IMR-90 (cell line): ENCODE data around the gene ATP5F1D. TPM values are rescaled to one million over a fixed set of nuclear protein-coding genes. Genes with fewer than 3 reads are reported as not detected.

Experiments
- ATAC-seq: fragments of 200-7000 bp; cut with Tn5 transposase; 2 replicates; pipeline ENCODE4 v1.9.1; 2020; ENCODE audit warnings: low read depth, mild to moderate bottlenecking, moderate library complexity
- BruUV-seq: library from RNA; stranded (reverse); fragments of 400-500 nt; replicated peaks from 2 replicates; lab custom pipeline; 2021; lab: Mats Ljungman, UMichigan
- CTCF ChIA-PET: fragments of 300-600 bp; formaldehyde crosslinking; extraction: SDS; loops from one replicate; lab custom pipeline; 2021; ENCODE audit warnings: antibody characterized with exemption; lab: Yijun Ruan, JAX
- POLR2A ChIA-PET: fragments of 300-600 bp; sonication (Branson Sonifier 250); formaldehyde crosslinking; loops from one replicate; lab custom pipeline; 2022; ENCODE audit warnings: antibody characterized with exemption; ENCODE audit not compliant: unreplicated experiment; lab: Charles Lee
- DNase-seq: peaks from one replicate; pipeline ENCODE4 v3.0.0; 2013
- H2AFZ ChIP-seq: replicated peaks from 2 replicates; pipeline ENCODE3; 2013; ENCODE audit warnings: low read length, mild to moderate bottlenecking; ENCODE audit not compliant: poor library complexity
- H2AK5ac ChIP-seq: 2 replicates; pipeline ENCODE4 v1.6.1; 2013; ENCODE audit warnings: low read depth, low read length, inconsistent platforms
- H2AK9ac ChIP-seq: replicated peaks from 2 replicates; pipeline ENCODE3; 2013; ENCODE audit warnings: mild to moderate bottlenecking, low read depth, low read length, moderate library complexity; ENCODE audit not compliant: poor library complexity
- H2BK120ac ChIP-seq: 2 replicates; pipeline ENCODE4 v1.6.1; 2013; ENCODE audit warnings: low read depth, low read length, inconsistent platforms
- H2BK15ac ChIP-seq: 3 replicates; pipeline ENCODE4 v1.6.1; 2013; ENCODE audit warnings: low read depth, low read length, inconsistent platforms
- H2BK20ac ChIP-seq: 2 replicates; pipeline ENCODE4 v1.6.1; 2013; ENCODE audit warnings: low read depth, mild to moderate bottlenecking, inconsistent platforms, low read length, moderate library complexity
- H2BK5ac ChIP-seq: 2 replicates; pipeline ENCODE4 v1.6.1; 2013; ENCODE audit warnings: mild to moderate bottlenecking, low read depth, low read length, inconsistent platforms; ENCODE audit not compliant: poor library complexity, severe bottlenecking
- H3K14ac ChIP-seq: replicated peaks from 2 replicates; pipeline ENCODE4 v1.6.1; 2013; ENCODE audit warnings: low read depth, low read length, inconsistent platforms
- H3K18ac ChIP-seq: 2 replicates; pipeline ENCODE4 v1.6.1; 2013; ENCODE audit warnings: low read depth, low read length, control low read depth
- H3K23ac ChIP-seq: 2 replicates; pipeline ENCODE4 v1.6.1; 2013; ENCODE audit warnings: low read depth, low read length, inconsistent platforms
- H3K27ac ChIP-seq: 2 replicates; pipeline ENCODE4 v1.5.1; 2013; ENCODE audit warnings: mild to moderate bottlenecking, control low read depth, low read length; ENCODE audit not compliant: insufficient read depth
- H3K27me3 ChIP-seq: 2 replicates; pipeline ENCODE4 v1.6.1; 2013; ENCODE audit warnings: low read length; ENCODE audit not compliant: control insufficient read depth, insufficient read depth
- H3K36me3 ChIP-seq: 2 replicates; pipeline ENCODE4 v1.6.1; 2013; ENCODE audit warnings: low read length, mixed read lengths; ENCODE audit not compliant: control insufficient read depth, insufficient read depth
- H3K4ac ChIP-seq: 2 replicates; pipeline ENCODE4 v1.6.1; 2013; ENCODE audit warnings: low read depth, low read length, inconsistent platforms
- H3K4me1 ChIP-seq: 2 replicates; pipeline ENCODE4 v1.6.1; 2013; ENCODE audit warnings: low read length, mixed read lengths; ENCODE audit not compliant: control insufficient read depth, insufficient read depth
- H3K4me2 ChIP-seq: 2 replicates; pipeline ENCODE4 v1.6.1; 2013; ENCODE audit warnings: low read depth, mild to moderate bottlenecking, control low read depth, low read length, moderate library complexity
- H3K4me3 ChIP-seq: 2 replicates; pipeline ENCODE4 v1.5.1; 2013; ENCODE audit warnings: low read depth, mild to moderate bottlenecking, control low read depth, low read length, moderate library complexity; ENCODE audit not compliant: insufficient read depth
- H3K56ac ChIP-seq: 2 replicates; pipeline ENCODE4 v1.6.1; 2013; ENCODE audit warnings: low read length, inconsistent platforms; ENCODE audit not compliant: insufficient read depth; ENCODE audit errors: extremely low read depth
- H3K79me1 ChIP-seq, 2 experiments: 2 replicates each; pipeline ENCODE4 v1.6.1; 2013; ENCODE audit warnings: low read length in 2 of 2, inconsistent platforms in 1 of 2, low read depth in 1 of 2
- H3K9ac ChIP-seq: 2 replicates; pipeline ENCODE4 v1.6.1; 2013; ENCODE audit warnings: low read depth, low read length, control low read depth
- H3K9me1 ChIP-seq: 2 replicates; pipeline ENCODE4 v1.6.1; 2013; ENCODE audit warnings: low read length, inconsistent platforms; ENCODE audit not compliant: insufficient read depth
- H3K9me3 ChIP-seq: 2 replicates; pipeline ENCODE4 v1.6.1; 2013; ENCODE audit warnings: low read length; ENCODE audit not compliant: control insufficient read depth, insufficient read depth
- H4K20me1 ChIP-seq: 2 replicates; pipeline ENCODE4 v1.6.1; 2013; ENCODE audit warnings: low read length, inconsistent platforms; ENCODE audit not compliant: insufficient read depth
- H4K5ac ChIP-seq: 2 replicates; pipeline ENCODE4 v1.6.1; 2013; ENCODE audit warnings: mild to moderate bottlenecking, low read depth, low read length, control low read depth
- H4K8ac ChIP-seq, 2 experiments: 2 replicates each; pipeline ENCODE4 v1.6.1; 2013; ENCODE audit warnings: low read depth in 2 of 2, low read length in 2 of 2, control low read depth in 1 of 2, inconsistent platforms in 1 of 2
- H4K91ac ChIP-seq: 2 replicates; pipeline ENCODE4 v1.6.1; 2013; ENCODE audit warnings: low read depth, low read length, inconsistent platforms; ENCODE audit not compliant: insufficient read depth
- CHD1 ChIP-seq: IDR thresholded peaks from 2 replicates; pipeline ENCODE4 v1.6.1; 2012; ENCODE audit warnings: low read depth, low read length, improper control_type of control experiment
- MXI1 ChIP-seq: IDR thresholded peaks from 2 replicates; pipeline ENCODE4 v1.6.1; 2012; ENCODE audit warnings: low read depth, mild to moderate bottlenecking, low read length, moderate library complexity, borderline replicate concordance
- WGBS, 2 experiments: methylation state at CpG; one replicate each; pipeline versions ENCODE4 v1.1.5 to v1.1.7; 2013; ENCODE audit warnings: missing lambda C conversion rate in 2 of 2; ENCODE audit not compliant: insufficient read length in 1 of 2; ENCODE audit errors: extremely low coverage in 2 of 2; 5-methylcytosine and 5-hydroxymethylcytosine counted together
- dilution Hi-C: fragments of 300-500 bp; cut with HindIII; formaldehyde crosslinking; loops from one replicate; pipeline ENCODE4 v1.14.3; 2018; ENCODE audit warnings: low sequenced_read_pairs; ENCODE audit not compliant: unreplicated experiment
- in situ Hi-C: fragments of 300-500 bp; cut with MboI; formaldehyde crosslinking; loops from 3 replicates; pipeline ENCODE4 v1.14.3; 2019; ENCODE audit warnings: low sequenced_read_pairs, inconsistent platforms, mixed read lengths
- intact Hi-C: fragments of 100-400 bp; cut with micrococcal nuclease; formaldehyde crosslinking; loops from 2 replicates; pipeline ENCODE4 v1.10.0; 2022
- polyA plus RNA-seq, 3 experiments: library from polyadenylated mRNA; depleted of rRNA; stranded (reverse); fragments of >200 nt; gene quantifications; 2 replicates each; pipeline ENCODE4 v1.2.3, GENCODE V29; 2012; ENCODE audit warnings: low replicate concordance in 1 of 3
- total RNA-seq: library from RNA; depleted of rRNA; stranded (reverse); fragments of >200 nt; gene quantifications from 2 replicates; pipeline ENCODE4 v1.2.3, GENCODE V29; 2012
- TF ChIP-seq, protein P1 (sequence below): conservative IDR thresholded peaks from 2 replicates; pipeline ENCODE4 v1.5.1; 2012; ENCODE audit warnings: mild to moderate bottlenecking, low read depth, low read length, improper control_type of control experiment

Gene ATP5F1D
- total and polyA plus RNA-seq, 2 of the 4 experiments (the other 2 are of a cell fraction), result 7.3 to 140 TPM

DNA sequence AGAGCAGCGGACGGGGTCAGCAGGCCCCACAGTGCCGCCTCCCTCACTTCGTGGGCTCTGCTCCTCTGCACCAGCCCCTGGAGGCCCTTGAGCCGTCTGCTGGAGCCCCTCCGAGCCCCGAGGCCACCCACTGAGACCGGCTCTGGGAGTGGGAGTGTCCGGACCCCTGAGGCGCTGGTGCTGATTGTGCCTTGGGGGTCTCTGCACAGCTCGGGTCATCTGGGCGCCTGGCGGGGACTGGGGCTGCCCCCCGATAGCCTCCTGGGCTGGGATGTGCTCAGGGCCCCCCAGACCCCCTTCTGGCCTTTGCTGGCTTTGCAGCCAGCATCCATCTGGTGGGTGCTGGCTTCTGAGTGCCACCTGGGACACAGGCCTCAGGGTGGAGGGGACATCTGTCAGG, 19.2 kb upstream of the ATP5F1D start:
- no peak overlapping the region for H3K18ac ChIP-seq
- no peaks in the 10 kb centered on the region for H3K9me3 ChIP-seq
- no peak overlapping the region for H2BK15ac ChIP-seq
- no peak overlapping the region for H2BK120ac ChIP-seq
- no peaks in the 10 kb centered on the region for H3K9me1 ChIP-seq
- H2BK5ac ChIP-seq, result no peak overlapping the region
- no peak overlapping the region for H3K27ac ChIP-seq
- H3K23ac ChIP-seq, result no peak overlapping the region
- no peaks in the 10 kb centered on the region for H3K27me3 ChIP-seq
- H2AK5ac ChIP-seq, result no peak overlapping the region
- intact Hi-C loops, result no loop called here
- H3K4me2 ChIP-seq, result no peak overlapping the region
- no peaks in the 10 kb centered on the region for H3K4me1 ChIP-seq
- no peak overlapping the region for H4K5ac ChIP-seq
- no TSS peak for BruUV-seq
- no peak overlapping the region for H3K56ac ChIP-seq
- TF ChIP-seq CHD1 (no peak), MXI1 (no peak)
- TF ChIP-seq, protein P1, sequence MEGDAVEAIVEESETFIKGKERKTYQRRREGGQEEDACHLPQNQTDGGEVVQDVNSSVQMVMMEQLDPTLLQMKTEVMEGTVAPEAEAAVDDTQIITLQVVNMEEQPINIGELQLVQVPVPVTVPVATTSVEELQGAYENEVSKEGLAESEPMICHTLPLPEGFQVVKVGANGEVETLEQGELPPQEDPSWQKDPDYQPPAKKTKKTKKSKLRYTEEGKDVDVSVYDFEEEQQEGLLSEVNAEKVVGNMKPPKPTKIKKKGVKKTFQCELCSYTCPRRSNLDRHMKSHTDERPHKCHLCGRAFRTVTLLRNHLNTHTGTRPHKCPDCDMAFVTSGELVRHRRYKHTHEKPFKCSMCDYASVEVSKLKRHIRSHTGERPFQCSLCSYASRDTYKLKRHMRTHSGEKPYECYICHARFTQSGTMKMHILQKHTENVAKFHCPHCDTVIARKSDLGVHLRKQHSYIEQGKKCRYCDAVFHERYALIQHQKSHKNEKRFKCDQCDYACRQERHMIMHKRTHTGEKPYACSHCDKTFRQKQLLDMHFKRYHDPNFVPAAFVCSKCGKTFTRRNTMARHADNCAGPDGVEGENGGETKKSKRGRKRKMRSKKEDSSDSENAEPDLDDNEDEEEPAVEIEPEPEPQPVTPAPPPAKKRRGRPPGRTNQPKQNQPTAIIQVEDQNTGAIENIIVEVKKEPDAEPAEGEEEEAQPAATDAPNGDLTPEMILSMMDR, result peak; percentile 12; the same call in 1 of the 2 replicates
- dilution Hi-C loops, result no loop called here
- no peak overlapping the region for H2AFZ ChIP-seq
- 84% methylated on average over 6 of the region's 14 CpGs; no CpG with 5 or more reads in 1 of the 2 experiments for WGBS, 2 experiments
- H4K8ac ChIP-seq, result no peak overlapping the region
- no peak overlapping the region for H2AK9ac ChIP-seq
- no peak overlapping the region for H4K91ac ChIP-seq
- CTCF ChIA-PET, result no interaction called here
- ATAC-seq, result no peak
- no peak overlapping the region for H3K14ac ChIP-seq
- H3K4me3 ChIP-seq, result no peak overlapping the region
- H2BK20ac ChIP-seq, result no peak overlapping the region
- peaks cover 9 to 46% of the 10 kb centered on the region in 2 experiments; a peak in 3 of 4 replicates for H3K79me1 ChIP-seq
- H3K4ac ChIP-seq, result no peak overlapping the region
- no peak for DNase-seq
- POLR2A ChIA-PET, result no interaction called here
- H3K9ac ChIP-seq, result no peak overlapping the region
- peaks cover 31% of the 10 kb centered on the region for H4K20me1 ChIP-seq
- H3K36me3 ChIP-seq, result peaks cover 48% of the 10 kb centered on the region
- in situ Hi-C loops, result no loop called here
